ENCODE measurements around the gene TBX6.

Gene TBX6

DNA sequence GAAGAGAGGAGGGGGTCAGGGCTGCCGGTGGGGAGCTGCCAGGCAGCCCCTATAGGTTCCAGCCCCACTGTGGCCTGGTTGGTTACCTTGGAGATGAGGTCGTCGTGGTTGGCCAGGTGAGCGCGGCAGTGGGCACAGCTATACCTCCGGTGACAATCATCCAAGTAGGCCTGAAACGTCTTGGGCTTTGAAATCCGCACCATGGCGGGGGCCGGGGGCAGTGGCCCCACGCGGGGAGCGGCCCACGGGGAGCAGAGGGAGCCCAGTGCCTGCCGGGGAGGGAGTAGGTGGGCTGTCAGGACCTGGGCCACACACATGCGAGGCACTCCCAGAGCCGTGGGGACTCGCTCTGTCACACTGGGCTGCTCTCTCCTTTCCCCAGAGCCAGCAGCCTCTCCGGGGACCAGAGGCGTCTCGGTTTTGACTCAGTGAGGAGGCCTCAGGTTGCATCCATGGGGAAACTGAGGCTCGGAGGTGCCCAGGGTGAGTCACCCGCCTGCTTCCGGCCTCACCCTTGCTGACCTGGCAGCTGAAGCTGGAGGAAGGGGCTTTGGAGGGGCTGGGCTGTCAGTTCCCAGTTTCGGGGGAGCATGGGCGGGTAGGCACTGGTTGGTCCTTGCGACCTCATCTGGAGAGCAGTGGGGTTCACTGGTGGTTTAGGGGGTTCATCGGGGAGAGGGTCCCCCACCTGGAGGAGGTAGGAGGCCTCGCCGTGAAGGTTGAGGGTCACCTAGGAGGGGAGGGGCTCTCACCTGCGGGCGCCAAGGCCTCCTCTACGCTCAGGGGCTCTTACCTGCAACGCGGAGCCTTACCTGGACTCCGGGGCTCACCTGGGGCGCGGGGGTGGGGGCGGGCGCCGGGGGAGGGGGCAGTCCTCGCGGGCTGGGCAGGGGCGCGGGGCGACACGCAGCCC lies 3.7 kb upstream of the TBX6 start:
- Histone ChIP-seq H3K79me2 (ENCODE audit: control insufficient read depth, insufficient read depth, low read length, unreplicated experiment) (peaks cover 3% of the 10 kb centered on the region), H2AFZ (ENCODE audit: low read length, unreplicated experiment) (no peak overlapping the region), H3K4me3 (ENCODE audit: low read depth, low read length) (peak overlapping the region; percentile 79), H3K36me3 (ENCODE audit: insufficient read depth, low read length) (peaks cover 10% of the 10 kb centered on the region; the same call in 1 of the 2 replicates), H3K27me3 (ENCODE audit: insufficient read depth, low read length) (no peaks in the 10 kb centered on the region), H3K4me1 (ENCODE audit: control insufficient read depth, insufficient read depth, low read length, unreplicated experiment) (peaks cover 15% of the 10 kb centered on the region), H3K27ac (ENCODE audit: low read depth, low read length) (no peak overlapping the region)

DNA sequence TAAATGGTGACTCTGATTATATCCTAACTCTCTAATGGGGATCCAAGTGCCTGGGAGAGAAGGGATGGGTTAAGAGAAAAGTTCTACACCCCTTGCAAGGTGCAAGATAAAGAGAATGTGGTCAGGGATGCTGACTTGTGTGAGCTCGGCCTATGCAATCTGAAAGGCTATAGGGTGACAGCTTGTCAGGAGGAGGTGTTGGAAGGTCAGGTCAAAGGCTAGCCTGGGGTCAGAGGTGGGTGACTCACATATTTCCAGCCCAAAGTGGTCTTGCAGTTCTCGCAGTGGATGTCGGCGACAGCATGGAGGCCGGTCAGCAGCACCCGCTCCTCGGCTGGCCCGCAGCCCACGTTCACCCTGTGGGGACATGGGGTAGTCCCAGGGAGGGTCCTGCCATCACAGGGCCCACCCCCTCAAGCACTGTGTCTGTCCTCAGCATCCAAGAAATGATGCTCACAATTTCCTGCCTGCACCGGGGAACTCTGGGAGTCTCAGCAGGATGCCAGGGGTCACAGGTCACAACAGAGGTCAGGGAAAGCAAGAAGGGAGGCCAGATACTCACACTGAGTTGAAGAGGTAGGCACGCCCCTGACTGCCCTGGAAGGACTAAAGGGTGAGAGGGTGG lies 2.9 kb upstream of the TBX6 start:
- Histone ChIP-seq H3K27ac (ENCODE audit: low read depth, low read length) (no peak overlapping the region), H3K27me3 (ENCODE audit: insufficient read depth, low read length) (no peaks in the 10 kb centered on the region), H3K79me2 (ENCODE audit: control insufficient read depth, insufficient read depth, low read length, unreplicated experiment) (peaks cover 3% of the 10 kb centered on the region), H3K4me1 (ENCODE audit: control insufficient read depth, insufficient read depth, low read length, unreplicated experiment) (peaks cover 23% of the 10 kb centered on the region), H2AFZ (ENCODE audit: low read length, unreplicated experiment) (no peak overlapping the region), H3K4me3 (ENCODE audit: low read depth, low read length) (no peak overlapping the region; the same call in 1 of the 2 replicates), H3K36me3 (ENCODE audit: insufficient read depth, low read length) (peaks cover 10% of the 10 kb centered on the region; the same call in 1 of the 2 replicates)

GRCh38 chr16:30092373-30093010 lies 768 bp upstream of the TBX6 start:
- Histone ChIP-seq H3K27ac (ENCODE audit: low read depth, low read length) (no peak overlapping the region), H3K4me3 (ENCODE audit: low read depth, low read length) (peak overlapping the region; percentile 73), H3K4me1 (ENCODE audit: control insufficient read depth, insufficient read depth, low read length, unreplicated experiment) (peaks cover 25% of the 10 kb centered on the region)

DNA sequence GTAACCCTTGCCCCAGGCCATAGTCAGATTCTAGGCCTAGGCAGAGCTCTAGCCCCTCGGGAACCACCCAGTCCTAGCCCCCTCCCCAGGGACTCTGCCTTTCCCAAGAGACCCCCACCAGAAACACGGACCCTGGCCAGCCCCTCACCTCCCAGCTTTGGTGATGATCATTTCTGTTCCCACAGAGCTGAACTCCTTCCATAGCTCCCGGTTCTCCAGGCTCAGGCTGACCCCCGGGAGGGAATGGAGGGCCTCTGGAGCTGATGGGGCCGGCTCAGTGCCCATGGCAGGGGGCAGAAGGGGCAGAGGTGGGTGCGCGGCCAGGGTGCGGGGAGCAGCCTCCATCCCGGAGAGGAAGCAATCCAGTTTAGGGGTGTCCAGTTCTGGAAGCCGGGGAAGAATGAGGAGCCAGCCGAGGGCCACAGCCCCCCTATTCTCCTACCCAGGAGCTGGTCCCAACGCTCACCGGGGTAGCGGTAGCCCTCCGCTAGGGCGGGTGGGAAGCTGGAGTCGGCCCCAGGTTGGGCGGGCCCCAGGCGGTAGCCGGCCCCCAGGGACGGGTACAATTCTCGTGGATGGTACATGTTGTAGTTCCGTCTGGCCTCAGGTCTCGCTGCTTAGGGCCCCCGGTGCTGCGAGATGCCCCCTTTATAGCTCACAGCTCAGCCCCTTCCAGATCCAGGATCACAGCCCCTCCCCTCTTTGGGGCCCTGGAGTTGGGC lies 953 bp downstream of the TBX6 start:
- Histone ChIP-seq H3K4me1 (ENCODE audit: control insufficient read depth, insufficient read depth, low read length, unreplicated experiment) (peaks cover 25% of the 10 kb centered on the region), H3K27ac (ENCODE audit: low read depth, low read length) (no peak overlapping the region; the same call in 1 of the 2 replicates), H3K79me2 (ENCODE audit: control insufficient read depth, insufficient read depth, low read length, unreplicated experiment) (peaks cover 3% of the 10 kb centered on the region), H2AFZ (ENCODE audit: low read length, unreplicated experiment) (no peak overlapping the region), H3K27me3 (ENCODE audit: insufficient read depth, low read length) (no peaks in the 10 kb centered on the region), H3K36me3 (ENCODE audit: insufficient read depth, low read length) (peaks cover 7% of the 10 kb centered on the region; the same call in 1 of the 2 replicates), H3K4me3 (ENCODE audit: low read depth, low read length) (no peak overlapping the region)

More at GRCh38 chr16:30092373-30093010, 768 bp upstream of the TBX6 start:
- H3K36me3 ChIP-seq (ENCODE audit: insufficient read depth, low read length) = peaks cover 6% of the 10 kb centered on the region; the same call in 1 of the 2 replicates
- peak overlapping the region; percentile 86 for H2AFZ ChIP-seq (ENCODE audit: low read length, unreplicated experiment)
- H3K79me2 ChIP-seq (ENCODE audit: control insufficient read depth, insufficient read depth, low read length, unreplicated experiment) = peaks cover 3% of the 10 kb centered on the region
- H3K27me3 ChIP-seq (ENCODE audit: insufficient read depth, low read length) = no peaks in the 10 kb centered on the region

DNA sequence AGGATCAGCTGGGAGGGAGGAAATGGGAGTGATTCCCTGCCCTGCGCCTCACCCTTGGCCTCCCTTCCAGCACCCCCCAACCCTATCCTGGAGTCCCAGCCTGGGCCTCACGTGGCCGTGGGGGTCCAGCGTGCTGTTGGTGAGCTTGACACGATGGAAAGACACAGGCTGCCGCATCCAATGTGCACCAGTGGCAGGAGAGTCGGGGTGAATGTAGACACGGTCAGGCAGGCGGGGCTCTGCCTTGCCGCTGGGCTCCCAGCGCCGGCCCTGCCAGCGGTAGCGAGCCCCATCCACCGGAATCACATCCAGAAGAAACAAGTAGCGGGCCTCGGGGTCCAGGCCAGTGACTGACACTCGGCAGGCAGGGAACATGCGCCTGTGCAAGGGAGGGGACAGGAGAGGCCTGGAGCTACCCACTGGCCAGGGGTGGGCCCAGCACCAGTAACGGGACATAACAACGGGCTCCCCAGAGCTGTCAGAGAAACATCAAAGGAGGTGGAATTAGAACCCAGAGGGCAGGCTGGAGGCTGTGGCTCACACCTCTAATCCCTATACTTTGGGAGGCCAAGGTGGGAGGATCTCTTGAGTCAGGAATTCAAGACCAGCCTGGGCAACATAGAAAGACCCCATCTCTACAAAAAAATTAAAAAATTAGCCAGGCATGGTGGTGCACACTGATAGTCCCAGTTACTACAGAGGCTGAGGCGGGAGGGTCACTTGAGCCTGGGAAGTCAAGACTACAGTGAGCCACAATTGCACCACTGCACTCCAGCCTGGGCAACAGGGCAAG lies 2.7 kb downstream of the TBX6 start:
- H3K4me1 ChIP-seq (ENCODE audit: control insufficient read depth, insufficient read depth, low read length, unreplicated experiment) = peaks cover 12% of the 10 kb centered on the region
- H3K27me3 ChIP-seq (ENCODE audit: insufficient read depth, low read length) = no peaks in the 10 kb centered on the region
- no peaks in the 10 kb centered on the region for H3K79me2 ChIP-seq (ENCODE audit: control insufficient read depth, insufficient read depth, low read length, unreplicated experiment)
- H3K27ac ChIP-seq (ENCODE audit: low read depth, low read length) = no peak overlapping the region
- no peak overlapping the region for H2AFZ ChIP-seq (ENCODE audit: low read length, unreplicated experiment)
- peaks cover 7% of the 10 kb centered on the region; the same call in 1 of the 2 replicates for H3K36me3 ChIP-seq (ENCODE audit: insufficient read depth, low read length)
- H3K4me3 ChIP-seq (ENCODE audit: low read depth, low read length) = no peak overlapping the region

GRCh38 chr16:30088237-30088831 lies 3.4 kb downstream of the TBX6 start:
- Histone ChIP-seq H3K4me1 (ENCODE audit: control insufficient read depth, insufficient read depth, low read length, unreplicated experiment) (peaks cover 12% of the 10 kb centered on the region), H3K36me3 (ENCODE audit: insufficient read depth, low read length) (peaks cover 7% of the 10 kb centered on the region; the same call in 1 of the 2 replicates), H3K27me3 (ENCODE audit: insufficient read depth, low read length) (no peaks in the 10 kb centered on the region), H2AFZ (ENCODE audit: low read length, unreplicated experiment) (no peak overlapping the region), H3K27ac (ENCODE audit: low read depth, low read length) (no peak overlapping the region), H3K4me3 (ENCODE audit: low read depth, low read length) (no peak overlapping the region), H3K79me2 (ENCODE audit: control insufficient read depth, insufficient read depth, low read length, unreplicated experiment) (no peaks in the 10 kb centered on the region)

DNA sequence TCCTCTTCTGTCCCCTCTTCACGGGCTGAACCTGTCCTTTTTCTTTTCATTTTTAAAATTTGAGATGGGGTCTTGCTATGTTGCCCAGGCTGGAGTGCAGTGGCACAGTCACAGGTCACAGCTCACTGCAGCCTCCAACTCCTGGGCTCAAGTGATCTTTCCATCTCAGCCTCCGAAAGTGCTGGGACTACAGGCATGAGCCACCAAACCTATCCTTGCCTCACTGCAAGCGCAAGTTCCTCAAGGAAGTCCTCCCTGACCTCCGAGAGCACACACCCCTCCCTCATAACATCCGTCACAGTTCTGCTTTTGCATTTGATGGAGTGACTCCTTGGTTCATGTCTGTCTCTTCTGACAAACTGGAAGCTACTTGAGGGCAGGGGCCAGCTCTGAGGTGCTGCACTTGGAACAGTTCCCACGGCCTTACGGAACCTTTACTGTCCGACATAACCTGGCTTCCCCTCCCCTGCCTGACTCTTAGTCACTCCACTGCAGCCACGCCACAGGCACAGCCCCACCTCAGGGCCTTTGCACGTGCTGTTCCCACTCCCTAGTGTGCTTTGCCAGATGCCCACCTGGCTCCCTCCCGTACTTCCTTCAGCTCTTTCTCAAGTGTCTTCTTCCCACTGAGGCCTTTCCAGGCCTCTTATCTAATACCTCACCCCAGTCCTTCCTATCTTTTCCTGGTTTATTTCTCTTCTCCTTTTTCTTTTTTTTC lies 4.4 kb downstream of the TBX6 start:
- Histone ChIP-seq H3K27me3 (ENCODE audit: insufficient read depth, low read length) (no peaks in the 10 kb centered on the region), H2AFZ (ENCODE audit: low read length, unreplicated experiment) (no peak overlapping the region), H3K27ac (ENCODE audit: low read depth, low read length) (no peak overlapping the region), H3K4me3 (ENCODE audit: low read depth, low read length) (no peak overlapping the region), H3K79me2 (ENCODE audit: control insufficient read depth, insufficient read depth, low read length, unreplicated experiment) (no peaks in the 10 kb centered on the region), H3K4me1 (ENCODE audit: control insufficient read depth, insufficient read depth, low read length, unreplicated experiment) (peaks cover 12% of the 10 kb centered on the region), H3K36me3 (ENCODE audit: insufficient read depth, low read length) (peaks cover 7% of the 10 kb centered on the region; the same call in 1 of the 2 replicates)

DNA sequence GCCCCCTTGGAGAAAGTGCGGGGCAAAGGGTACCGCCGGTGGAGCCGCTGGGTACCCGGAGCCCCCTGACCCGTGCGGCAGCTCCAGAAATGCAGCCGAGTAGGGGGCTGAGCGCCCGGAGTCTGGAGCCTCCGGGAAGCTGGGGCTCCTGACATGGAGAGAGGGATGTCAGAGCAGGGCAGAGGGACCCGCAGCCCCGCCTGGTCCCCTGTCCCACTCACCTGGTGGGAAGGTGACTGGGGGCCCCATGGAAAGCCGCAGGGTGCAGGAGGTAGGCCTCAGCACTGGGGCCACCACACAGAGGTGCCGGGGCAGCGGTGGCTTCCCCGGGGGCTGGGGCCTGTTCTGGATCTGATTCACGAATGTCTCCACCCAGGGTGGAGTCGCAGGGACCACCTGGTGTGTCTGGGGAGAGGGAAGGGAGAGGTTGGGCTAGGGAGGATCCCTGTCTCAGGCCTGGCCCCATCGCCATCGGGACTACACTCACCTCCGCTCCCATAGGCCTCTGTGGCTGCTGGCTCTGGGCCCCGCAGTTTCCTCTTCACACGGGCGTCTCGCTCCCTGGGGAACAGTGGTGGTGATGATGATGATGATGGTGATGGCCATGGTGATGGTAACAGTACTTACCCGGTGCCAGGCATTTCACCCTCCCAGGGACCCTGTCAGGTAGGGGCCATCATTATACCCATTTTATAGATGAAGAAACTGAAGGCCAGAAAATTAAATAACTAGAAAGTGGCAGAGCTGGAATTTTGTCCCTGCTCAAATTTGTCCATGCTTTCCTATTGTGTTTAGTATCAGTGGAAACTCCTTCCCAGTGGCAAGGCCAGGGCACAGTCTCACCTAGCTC lies 5.2 kb downstream of the TBX6 start:
- Histone ChIP-seq H3K27me3 (ENCODE audit: insufficient read depth, low read length) (no peaks in the 10 kb centered on the region), H3K4me3 (ENCODE audit: low read depth, low read length) (no peak overlapping the region), H3K4me1 (ENCODE audit: control insufficient read depth, insufficient read depth, low read length, unreplicated experiment) (peaks cover 12% of the 10 kb centered on the region), H3K27ac (ENCODE audit: low read depth, low read length) (no peak overlapping the region), H2AFZ (ENCODE audit: low read length, unreplicated experiment) (no peak overlapping the region), H3K36me3 (ENCODE audit: insufficient read depth, low read length) (peaks cover 7% of the 10 kb centered on the region; the same call in 1 of the 2 replicates), H3K79me2 (ENCODE audit: control insufficient read depth, insufficient read depth, low read length, unreplicated experiment) (no peaks in the 10 kb centered on the region)

Data from ACC112 (cell line).